DLD1 (cell line): ENCODE results near the gene USP15.

Source experiments
- in situ Hi-C: cut with HindIII; loops from 2 replicates; pipeline ENCODE4 v1.10.0; 2017; ENCODE audit warnings: low sequenced_read_pairs

USP15 gene

DNA sequence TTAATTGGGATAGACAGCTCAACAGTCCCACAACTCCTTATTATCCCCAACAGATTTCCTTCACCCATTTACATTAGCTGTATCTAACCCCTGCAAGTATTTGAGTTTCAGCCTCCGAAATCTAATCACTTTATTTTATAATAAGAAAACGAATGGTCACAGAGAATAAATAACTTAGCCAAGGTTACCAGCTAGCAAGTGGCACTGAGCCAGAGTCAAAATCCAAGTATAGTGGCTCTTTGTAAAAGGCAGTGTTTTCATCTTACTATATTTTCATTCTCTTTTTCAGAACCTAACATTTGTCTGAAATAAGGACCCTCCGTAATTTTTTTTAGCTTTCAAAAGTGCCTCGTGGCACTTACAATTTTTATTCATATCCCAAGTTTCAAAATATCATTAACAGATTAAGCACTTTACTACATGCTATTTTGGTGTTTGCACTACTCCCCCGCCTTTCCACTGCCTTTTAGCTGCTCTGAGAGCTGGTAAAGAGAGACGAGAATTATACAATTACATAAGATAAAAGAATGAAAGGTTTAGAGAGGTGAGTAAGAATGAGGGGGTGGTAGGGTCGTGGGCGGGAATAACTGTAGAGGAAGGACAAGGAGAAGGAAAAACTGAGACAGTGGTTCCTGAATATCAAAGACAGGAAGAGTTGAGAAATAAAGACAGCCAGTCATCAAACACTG lies 3.7 kb upstream of the USP15 start:
- in situ Hi-C loops = no loop called here

DNA sequence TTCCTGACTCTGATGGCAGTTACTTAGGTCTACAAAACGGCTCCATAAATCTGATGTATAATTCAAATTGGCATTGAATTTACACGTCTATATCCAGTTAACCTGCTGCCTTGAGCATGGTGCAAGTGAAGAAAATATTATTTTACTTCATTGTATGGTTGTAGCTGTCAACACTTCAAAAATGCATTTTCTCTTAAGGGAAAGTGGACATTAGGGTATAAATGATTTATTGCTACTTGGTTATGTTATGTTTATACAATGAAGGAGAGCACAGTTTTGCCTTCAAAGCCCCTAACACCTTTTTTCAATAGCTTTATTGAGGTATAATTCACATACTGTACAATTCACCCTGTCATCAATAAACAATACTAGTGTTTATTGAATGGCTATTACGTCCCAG lies 2.0 kb upstream of the USP15 start:
- in situ Hi-C loops = no loop called here

DNA sequence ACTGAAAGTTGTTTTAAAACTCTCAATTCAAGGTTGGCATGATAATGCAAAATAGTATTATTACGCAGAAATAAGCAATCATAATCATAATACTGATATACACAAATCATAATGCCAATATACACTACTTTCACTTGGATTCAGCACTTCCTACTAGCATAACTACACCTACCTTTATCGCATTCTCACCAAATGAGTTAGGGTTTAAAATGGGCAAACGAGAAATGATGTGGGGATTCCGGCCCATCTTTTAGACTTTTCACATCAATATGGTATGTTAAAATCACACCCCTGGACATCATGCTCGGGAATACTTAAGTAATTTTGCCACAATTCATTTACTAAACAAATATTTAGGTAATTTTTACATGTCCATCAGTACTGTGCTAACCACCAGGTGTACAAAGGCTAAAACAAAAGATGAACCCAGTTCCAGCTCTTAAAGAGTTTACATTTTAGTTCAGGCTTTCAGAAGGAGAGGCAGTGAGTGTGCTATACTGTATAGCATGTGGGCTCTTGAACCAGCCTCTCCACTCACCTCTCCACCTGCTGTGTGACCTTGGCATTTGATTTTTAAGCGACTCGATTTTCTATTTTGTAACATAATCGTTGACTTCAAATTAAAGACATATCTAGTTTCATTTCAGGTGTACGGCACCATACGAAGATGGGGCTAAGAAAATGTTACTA lies 1.1 kb upstream of the USP15 start:
- in situ Hi-C loops = no loop called here

GRCh38 chr12:62259631-62259992 lies 592 bp upstream of the USP15 start:
- in situ Hi-C loops = no loop called here

DNA sequence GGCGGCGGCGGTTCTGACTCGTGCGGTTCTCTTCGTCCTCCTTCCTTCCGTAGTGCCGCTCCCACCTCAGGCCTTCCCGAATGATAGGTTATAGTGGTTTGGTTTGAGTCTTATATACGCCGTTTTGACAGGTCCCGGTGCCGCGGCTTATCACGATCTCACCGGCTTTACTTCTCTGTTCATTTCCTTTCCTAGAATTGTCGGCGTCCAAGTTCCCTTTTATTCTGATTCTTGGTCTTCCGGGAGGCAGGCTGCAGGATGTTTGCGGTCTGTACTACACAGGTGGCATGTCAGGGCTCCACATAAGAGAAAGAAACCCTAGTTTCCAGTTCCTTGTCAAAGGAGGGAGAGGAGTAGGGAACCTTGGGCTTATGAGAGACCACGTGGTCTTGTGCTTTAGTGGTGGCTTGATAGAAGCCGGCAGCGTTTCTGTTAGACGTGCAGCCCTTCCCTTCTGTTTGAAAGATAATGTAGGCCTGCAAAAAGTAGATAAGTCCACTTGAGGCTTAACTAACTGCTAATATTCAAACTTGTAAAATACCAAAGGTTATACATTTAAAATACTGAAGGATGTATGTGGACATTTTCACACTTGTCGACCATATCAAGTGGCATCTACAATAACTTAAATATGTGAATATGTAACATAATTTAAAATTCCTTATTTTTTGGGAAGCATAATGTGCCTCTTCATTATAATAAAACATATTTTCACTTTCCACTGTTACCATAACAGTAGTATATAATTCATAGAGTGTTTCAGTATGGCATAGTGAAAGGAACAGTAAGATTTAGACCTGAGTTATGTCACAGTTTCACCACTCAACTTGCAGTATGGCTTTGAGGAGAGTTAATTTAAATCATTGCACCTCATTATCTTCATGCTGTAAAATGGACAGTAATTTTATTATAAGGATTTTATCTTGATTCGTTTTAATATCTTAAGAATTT lies 804 bp downstream of the USP15 start:
- in situ Hi-C loops = no loop called here

DNA sequence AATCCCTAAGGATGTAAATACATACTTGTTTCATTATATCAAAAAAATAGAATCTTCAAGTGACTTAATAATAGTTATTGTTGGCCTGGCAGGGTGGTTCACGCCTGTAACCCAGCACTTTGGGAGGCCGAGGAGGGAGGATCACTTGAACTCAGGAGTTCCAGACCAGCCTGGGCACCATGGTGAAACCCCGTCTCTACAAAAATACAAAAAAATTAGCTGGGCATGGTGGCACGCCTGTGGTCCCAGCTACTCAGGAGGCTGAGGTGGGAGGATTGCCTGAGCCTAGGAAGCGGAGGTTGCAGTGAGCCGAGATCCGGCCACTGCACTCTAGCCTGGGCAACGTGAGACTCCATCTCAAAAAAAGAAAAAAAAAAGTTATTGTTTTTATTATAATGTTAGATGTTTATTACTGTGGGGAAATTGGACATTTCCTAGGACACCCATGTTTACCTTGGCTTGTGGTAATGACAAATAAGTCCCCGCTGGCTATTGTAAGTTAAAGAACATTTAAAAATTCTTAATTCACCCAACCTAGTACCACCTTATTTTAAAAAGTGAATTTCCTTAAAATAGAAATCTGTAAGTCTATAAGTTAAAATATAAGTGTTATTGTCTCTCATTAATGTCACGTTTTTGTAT lies 1.8 kb downstream of the USP15 start:
- in situ Hi-C loops = no loop called here

DNA sequence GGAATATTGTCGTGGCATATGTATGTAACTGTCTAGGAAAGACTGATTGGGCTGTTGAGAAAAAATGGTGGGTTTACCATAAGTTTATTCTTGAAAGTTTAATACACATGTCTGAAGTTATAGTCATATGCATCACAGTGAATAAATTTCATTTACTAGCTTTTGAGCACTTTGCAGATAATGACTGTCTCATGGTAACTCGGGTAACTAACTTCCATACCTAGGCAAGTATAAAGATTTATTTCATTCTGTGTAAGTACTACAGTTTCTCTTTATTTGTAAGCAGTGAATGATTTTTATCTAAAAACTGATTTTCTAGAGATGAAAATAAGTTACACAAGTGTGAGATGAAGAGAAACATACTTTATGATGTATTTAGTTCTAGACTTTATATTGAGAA lies 3.0 kb downstream of the USP15 start:
- in situ Hi-C loops = no loop called here

DNA sequence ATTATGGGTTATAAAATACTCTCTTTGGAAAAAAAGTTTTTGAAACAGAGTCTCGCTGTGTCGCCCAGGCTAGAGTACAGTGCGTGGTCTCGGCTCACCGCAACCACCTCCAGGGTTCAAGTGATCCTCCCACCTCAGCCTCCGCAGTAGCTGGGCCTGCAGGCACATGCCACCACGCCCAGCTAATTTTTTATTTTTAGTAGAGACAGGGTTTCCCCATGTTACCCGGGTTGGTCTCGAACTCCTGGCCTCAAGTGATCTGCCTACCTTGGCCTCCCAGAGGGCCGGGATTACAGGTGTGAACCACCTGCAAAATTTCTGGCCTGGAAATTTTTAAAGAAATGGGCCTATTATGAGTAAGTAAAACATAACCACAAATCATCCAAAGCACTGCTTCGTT lies 3.8 kb downstream of the USP15 start:
- in situ Hi-C loops = no loop called here

- in situ Hi-C loops = no loop called here
Observed at GRCh38 chr12:62264706-62265105, 4.5 kb downstream of the USP15 start.

- in situ Hi-C loops = no loop called here
Observed at GRCh38 chr12:62265511-62265910, 5.3 kb downstream of the USP15 start.

DNA sequence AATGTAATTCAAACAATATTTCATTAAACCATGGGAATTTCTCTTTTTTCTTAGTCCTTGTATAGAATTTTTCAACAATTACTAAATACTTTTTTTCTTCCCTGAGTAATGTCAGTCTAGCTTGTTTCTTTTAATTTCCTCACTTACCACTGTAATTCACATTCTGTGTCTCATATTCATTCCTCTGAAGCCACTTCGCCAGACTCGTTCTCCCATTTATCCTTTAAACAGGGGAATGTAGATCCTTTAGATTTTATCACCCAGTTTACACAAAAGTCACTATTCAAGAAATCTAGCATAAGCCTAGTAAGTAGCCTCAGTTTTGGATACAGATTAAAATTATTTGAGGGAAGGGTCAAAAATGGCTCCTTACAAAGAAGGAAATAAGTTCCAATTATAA lies 6.8 kb downstream of the USP15 start:
- in situ Hi-C loops = no loop called here

DNA sequence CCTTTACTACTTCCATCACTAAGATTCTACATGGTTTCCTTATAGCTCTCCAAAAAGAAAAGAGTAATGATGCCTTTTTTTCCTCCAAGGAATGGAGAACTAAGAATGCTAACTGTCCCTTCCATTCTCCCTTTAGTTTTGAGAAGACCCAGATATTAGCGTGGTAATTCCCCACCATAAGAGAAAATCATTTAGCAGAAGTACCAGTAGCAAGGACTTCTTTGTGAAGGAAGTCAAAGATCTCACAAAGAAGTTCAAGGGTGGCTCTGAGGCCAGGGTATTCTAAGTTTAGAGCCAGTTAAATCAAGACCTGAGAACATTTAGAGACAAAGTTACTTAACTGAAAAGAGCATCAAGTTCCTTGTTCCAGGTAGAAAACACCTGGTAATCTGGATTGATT lies 7.3 kb downstream of the USP15 start:
- in situ Hi-C loops = no loop called here

GRCh38 chr12:62268956-62269355 lies 8.8 kb downstream of the USP15 start:
- in situ Hi-C loops = no loop called here

GRCh38 chr12:62269464-62270228 lies 9.4 kb downstream of the USP15 start:
- in situ Hi-C loops = no loop called here

DNA sequence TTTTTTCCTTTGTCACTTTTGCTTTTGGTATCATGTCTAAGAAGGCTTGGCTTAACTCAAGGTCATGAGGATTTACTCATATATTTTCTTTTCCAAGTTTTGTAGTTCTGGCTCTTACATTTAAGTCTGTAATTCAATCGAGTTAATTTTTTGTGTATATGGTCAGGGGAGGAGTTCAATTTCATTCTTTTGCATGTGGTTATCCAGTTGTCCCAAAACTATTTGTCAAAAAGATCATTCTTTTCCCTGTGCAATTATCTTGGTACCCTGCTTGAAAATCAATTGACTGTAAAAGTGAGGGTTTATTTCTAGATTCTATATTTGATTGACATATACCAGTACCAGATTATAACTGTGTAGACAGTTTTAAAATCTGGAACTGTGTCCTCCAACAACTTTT lies 10.2 kb downstream of the USP15 start:
- in situ Hi-C loops = no loop called here

DNA sequence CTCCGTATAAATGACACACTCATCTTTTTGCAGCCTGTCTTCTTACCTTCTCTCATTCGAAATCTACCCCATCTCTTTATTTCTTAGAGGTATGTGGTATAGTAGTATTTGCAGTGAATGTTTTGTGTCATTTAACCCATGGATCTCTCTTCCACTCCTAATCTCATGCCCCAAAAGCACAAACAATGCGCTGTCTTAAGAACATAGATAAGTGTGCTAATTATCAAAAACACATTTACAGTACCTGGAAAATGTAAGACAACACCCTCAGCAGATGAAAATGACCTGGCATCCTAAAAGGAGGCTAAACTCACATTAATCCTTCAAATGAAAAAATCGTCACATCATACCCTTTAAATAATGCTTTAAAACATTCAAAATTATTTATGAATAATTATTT lies 10.7 kb downstream of the USP15 start:
- in situ Hi-C loops = no loop called here

- in situ Hi-C loops = no loop called here
Observed at GRCh38 chr12:62272936-62273552, 12.8 kb downstream of the USP15 start.

DNA sequence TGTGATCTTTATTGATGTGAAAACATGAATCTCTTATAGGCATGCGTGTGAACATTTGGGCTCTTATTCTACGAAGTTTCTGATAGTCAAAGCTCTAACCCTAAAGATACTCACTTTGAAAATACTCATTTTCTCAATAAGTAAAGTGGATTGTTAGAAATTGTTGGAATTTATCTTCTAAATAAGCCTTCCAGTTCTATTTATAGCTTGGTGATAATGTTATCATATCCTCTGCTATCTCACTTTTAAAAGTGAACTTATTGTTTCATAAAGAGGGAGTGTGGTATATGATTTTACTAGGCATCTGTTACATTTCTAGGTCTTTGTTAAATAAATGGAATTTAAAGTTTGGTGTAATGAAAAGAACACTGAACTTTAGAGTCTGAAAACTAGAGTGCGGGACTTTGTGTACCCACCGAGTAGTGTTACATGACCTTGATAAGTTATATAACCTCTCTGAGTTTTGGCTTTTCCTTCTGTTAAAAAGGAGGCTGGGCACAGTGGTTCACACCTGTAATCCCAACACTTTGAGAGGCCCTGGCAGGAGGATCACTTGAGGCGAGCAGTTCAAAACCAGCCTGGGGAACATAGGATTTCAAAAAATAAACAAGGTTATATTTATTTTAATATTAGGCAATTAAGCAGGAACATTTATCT lies 13.6 kb downstream of the USP15 start:
- in situ Hi-C loops = no loop called here

- in situ Hi-C loops = no loop called here
Observed at GRCh38 chr12:62278022-62278421, 17.8 kb downstream of the USP15 start.

- in situ Hi-C loops = no loop called here
Observed at GRCh38 chr12:62279058-62279457, 18.9 kb downstream of the USP15 start.
